Epidermal melanocyte (primary cell): ENCODE results near the gene ADRA1B.

Experiments used
- DNase-seq: peaks from one replicate; pipeline ENCODE4 v3.0.0; 2011; ENCODE audit warnings: low spot score; ENCODE audit not compliant: insufficient read length

Gene ADRA1B

DNA sequence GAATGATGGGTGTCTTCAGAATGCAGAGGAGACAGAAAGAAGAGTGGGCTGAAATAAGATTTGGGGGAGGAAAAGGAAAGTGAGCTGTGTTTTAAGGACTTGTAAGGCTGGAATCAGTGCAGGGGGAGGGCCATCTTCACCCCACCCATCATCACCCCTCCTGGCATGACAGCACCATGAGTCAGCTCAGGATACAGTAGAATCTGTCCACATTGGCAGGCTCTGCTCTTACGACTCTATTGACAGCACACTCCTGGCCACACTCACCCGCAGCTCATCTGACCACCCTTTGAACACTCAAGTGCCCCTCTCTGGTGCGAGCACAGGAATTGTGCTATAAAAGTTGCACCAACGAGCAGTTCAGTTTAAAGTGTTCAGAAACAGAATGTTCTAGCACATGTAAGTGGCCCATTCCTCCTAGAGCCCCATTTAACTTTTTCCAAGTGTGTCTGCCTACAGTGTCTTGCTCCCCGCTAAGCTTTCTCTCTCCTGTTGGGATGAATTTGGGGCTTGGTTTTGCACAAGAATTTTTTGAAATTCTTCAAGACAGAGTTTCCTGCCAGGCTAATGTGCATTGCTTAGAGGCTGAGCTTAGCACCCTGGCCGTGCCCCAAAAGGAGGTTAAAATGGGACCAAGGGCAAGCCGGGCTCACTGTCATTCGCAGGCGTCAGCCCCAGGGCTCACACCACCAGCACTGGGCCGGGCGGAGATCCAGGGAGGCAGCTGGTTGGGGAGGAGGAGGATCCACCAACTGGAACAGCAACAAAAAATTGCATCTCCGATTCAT is 12.0 kb downstream of the ADRA1B start:
- no peak for DNase-seq

- no peak for DNase-seq
Measured at GRCh38 chr5:159929176-159929575, 12.9 kb downstream of the ADRA1B start.

DNA sequence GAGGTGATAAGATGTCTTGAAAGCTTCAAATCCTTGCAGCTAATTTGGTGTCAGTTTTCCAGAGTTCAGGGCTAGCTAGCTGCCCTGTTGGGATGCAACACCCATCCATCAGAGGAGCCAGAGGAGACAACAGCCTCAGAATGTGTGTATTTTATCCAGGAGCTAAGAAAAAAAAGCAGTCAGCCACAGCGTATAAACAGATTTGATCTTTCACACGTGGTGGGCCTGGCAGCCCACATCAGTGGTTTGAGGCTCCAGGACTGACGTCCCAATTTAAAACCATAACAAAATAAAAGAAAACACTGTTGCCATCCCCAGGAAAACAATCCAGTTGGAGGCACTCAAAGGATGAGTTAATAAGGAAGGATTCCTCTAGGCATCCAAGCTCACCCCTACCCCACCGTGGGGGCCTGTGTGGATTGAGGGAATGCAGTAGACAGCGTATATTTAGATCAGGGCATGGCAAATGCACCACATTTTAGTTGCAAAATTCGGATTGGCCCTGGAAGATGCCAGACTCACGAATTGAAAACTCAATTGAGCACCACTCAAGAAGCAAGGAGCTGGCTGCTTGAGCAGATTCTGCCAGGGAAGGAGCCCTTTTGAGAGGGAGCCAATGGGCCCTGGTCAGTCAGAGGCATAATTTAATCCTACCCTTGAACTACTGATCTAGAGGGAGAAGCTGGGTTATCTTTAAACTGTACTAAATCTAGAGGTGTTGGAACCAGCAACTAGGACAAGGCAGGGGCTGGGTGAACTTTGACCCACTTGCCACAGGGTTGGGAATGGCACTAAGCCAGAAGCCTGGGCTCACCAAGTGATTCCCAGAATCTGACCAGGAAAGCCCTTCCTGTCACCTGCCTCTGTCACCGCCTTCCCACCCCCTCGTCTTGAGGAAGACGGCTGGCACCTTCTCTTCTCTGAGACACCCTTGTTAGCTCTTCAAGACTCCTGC is 17.5 kb downstream of the ADRA1B start:
- DNase-seq = no peak

- DNase-seq = no peak
Measured at GRCh38 chr5:159935946-159936345, 19.7 kb downstream of the ADRA1B start.

DNA sequence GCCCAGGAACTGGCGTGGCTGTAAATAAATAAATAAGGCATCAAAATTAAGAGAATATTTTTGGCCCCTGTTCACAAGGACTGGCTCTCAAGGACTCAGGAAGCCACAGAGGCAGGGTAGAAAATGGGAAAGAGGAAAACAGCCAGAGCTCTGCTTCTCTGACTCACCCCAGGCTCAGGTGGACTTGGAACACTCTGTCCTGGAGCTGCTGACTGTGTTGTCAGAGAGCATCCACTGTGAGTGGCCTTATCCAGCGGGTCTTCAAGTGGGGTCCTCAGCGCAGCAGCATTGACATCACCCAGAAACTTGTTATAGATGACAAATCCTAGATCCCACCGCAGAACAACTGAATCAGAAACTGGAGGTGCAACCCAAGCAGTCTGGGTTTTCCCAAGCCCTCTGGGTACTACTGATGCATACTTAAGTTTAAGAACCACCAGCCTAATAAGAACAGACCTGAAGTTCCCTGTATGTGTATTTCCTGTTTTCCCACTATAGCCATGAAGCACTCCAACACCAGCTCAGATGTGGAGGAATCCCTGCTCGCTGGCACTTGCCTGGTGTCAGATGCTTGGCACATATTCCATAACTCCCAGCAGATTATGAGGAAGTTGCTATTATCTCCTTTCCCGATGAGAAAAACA is 20.5 kb downstream of the ADRA1B start:
- DNase-seq = no peak

DNA sequence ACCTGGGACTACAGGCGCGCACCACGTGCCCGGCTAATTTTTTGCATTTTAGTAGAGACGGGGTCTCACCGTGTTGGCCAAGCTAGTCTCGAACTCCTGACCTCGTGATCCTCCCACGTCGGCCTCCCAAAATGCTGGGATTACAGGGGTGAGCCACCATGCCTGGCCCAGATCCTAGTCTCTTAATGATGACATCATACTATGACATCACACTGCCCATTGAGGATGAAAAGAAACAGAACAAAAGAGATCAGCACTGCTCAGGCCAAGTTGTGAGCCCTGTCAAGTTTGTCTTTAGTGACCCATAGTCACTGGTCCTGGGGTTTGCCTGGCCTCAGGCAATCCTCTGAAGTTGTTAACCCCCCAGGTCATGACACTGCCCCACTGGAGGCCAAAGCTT is 21.3 kb downstream of the ADRA1B start:
- DNase-seq = no peak

- no peak for DNase-seq
Measured at GRCh38 chr5:159943326-159943725, 27.0 kb downstream of the ADRA1B start.

DNA sequence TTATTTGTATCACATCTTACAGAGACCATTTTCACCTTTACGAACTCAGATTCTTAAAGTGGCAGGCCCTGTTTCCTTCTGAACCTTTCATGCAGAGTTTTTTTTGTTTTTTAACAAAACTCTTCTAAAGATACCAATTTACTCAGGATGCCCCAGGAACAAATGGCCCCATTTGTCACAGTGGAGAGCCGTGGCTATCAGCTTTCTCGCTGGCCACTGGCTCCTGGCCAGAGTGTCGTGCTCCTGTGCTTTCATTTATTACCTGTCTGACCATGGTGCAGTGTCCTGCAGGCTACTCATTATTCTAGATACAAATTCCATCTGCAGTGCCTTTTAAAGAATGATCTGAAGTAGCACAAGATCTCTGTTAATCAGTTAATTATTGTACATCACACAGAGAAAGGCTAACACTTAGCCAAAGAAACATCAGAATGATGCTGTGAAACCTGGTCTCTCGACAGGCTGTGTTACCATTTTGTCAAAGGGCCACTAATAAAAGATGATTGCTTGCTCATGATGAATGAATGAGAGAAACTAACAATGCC is 27.8 kb downstream of the ADRA1B start:
- DNase-seq = no peak

DNA sequence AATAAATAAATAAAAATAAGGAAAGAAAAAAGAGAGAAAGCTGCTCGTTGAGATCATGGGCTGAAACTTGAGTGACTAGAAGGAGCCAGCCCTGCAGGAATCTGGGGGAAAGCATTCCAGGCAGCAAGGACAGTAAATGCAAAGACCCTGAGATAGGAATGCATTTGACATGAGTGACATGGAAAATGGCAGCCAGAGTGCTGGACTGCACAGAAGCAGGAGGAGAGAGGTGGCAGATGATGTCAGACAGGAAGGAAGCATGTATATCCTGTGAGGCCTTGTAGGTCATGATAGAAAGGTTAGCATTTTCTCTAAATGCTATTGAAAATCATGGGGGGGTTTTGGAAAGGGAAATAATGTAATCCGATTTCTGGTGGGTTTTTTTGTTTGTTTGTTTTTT is 29.1 kb downstream of the ADRA1B start:
- DNase-seq = no peak

GRCh38 chr5:159947708-159948358 is 31.6 kb downstream of the ADRA1B start:
- DNase-seq = no peak

DNA sequence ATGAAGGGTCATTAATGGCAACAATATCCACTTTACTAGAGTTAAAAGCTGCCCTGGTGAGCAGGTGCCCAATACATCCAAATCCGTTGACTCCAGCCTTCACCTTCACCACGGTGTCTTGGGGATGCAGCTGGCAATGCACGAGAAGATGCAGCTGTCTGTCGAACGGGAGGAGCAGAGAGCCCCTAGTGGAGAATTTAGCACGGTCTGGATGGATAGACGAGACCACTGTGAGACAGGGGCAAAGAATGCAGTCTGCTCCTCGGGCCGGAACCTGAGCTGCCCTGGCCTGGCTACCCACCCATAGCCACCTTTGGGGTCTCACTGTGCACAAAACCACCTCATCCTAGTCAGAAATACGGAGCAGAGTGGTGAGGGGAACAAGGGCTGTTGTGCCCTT is 35.1 kb downstream of the ADRA1B start:
- DNase-seq = no peak

GRCh38 chr5:159951834-159952233 is 35.6 kb downstream of the ADRA1B start:
- DNase-seq = no peak

- DNase-seq = no peak
Measured at GRCh38 chr5:159953609-159954008, 37.3 kb downstream of the ADRA1B start.

GRCh38 chr5:159955056-159955624 is 38.9 kb downstream of the ADRA1B start:
- no peak for DNase-seq

DNA sequence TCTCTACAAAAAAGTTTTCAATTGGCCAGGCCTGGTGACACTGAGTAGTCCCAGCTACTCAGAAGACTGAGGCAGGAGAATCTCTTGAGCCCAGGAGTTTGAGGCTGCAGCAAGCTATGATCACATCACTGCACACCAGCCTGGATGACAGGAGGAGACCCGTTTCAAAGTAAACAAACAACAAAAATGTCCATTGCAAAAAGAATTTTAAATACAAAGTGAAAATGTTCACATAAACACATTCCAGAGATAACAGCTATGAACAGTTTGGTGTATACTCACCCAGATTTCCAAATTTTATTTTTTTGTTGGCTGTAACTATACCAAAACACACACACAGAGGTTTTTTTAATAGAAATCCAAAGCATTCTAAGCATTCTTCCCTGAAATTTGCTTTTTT is 39.8 kb downstream of the ADRA1B start:
- DNase-seq = no peak

GRCh38 chr5:159961176-159962160 is 45.2 kb downstream of the ADRA1B start:
- no peak for DNase-seq

GRCh38 chr5:159962214-159962613 is 45.9 kb downstream of the ADRA1B start:
- no peak for DNase-seq

GRCh38 chr5:159963935-159964334 is 47.7 kb downstream of the ADRA1B start:
- no peak for DNase-seq

- peak; percentile 59 for DNase-seq
Measured at GRCh38 chr5:159965031-159965837, 49.0 kb downstream of the ADRA1B start.
